ENCODE measurements around the gene ACOXL.
A peak's percentile ranks its signal among the peaks of the same experiment; 100 is the strongest.

ACOXL gene

GRCh38 chr2:110764931-110765330 is 32.6 kb downstream of the ACOXL start:
- no peak for DNase-seq

GRCh38 chr2:110766291-110766690 is 33.9 kb downstream of the ACOXL start:
- DNase-seq: no peak

- no peak for DNase-seq
Observed at GRCh38 chr2:110768591-110768990, 36.2 kb downstream of the ACOXL start.

- DNase-seq: peak; percentile 67
Observed at GRCh38 chr2:110770404-110770958, 38.1 kb downstream of the ACOXL start.

GRCh38 chr2:110770959-110771431 is 38.6 kb downstream of the ACOXL start:
- DNase-seq: peak; percentile 84

GRCh38 chr2:110771547-110772382 is 39.4 kb downstream of the ACOXL start:
- DNase-seq: peak; percentile 54

- DNase-seq: no peak
Observed at GRCh38 chr2:110772383-110772755, 40.0 kb downstream of the ACOXL start.

- peak; percentile 78 for DNase-seq
Observed at GRCh38 chr2:110773401-110773921, 41.1 kb downstream of the ACOXL start.

- no peak for DNase-seq
Observed at GRCh38 chr2:110774701-110775100, 42.3 kb downstream of the ACOXL start.

- DNase-seq: peak; percentile 58
Observed at GRCh38 chr2:110777531-110778311, 45.3 kb downstream of the ACOXL start.

GRCh38 chr2:110780461-110780860 is 48.1 kb downstream of the ACOXL start:
- no peak for DNase-seq

GRCh38 chr2:110783196-110783873 is 51.0 kb downstream of the ACOXL start:
- DNase-seq: no peak

- no peak for DNase-seq
Observed at GRCh38 chr2:110784047-110784631, 51.8 kb downstream of the ACOXL start.

- no peak for DNase-seq
Observed at GRCh38 chr2:110785439-110785838, 53.1 kb downstream of the ACOXL start.

GRCh38 chr2:110788976-110789375 is 56.6 kb downstream of the ACOXL start:
- DNase-seq: no peak

- no peak for DNase-seq
Observed at GRCh38 chr2:110789706-110790105, 57.3 kb downstream of the ACOXL start.

GRCh38 chr2:110790907-110791306 is 58.5 kb downstream of the ACOXL start:
- no peak for DNase-seq

- no peak for DNase-seq
Observed at GRCh38 chr2:110791435-110791834, 59.1 kb downstream of the ACOXL start.

- DNase-seq: no peak
Observed at GRCh38 chr2:110793034-110793433, 60.7 kb downstream of the ACOXL start.

- no peak for DNase-seq
Observed at GRCh38 chr2:110794390-110794789, 62.0 kb downstream of the ACOXL start.

- DNase-seq: no peak
Observed at GRCh38 chr2:110794951-110795350, 62.6 kb downstream of the ACOXL start.

- DNase-seq: no peak
Observed at GRCh38 chr2:110796716-110797301, 64.4 kb downstream of the ACOXL start.

Measured in right hindlimb (tissue), 1 donor.